GM23248 (cell line): Measurements from ENCODE around the gene TMEM107. TPM values are rescaled to one million over a fixed set of nuclear protein-coding genes. Genes with fewer than 3 reads are reported as not detected.
A peak's percentile ranks its signal among the peaks of the same experiment; 100 is the strongest.

Experiments used
- DNase-seq: peaks from one replicate; pipeline ENCODE4 v3.0.0-alpha.2; 2015
- H2AFZ ChIP-seq: fragments of 200-600 bp; sonication (generic); 2 replicates; pipeline ENCODE4 v1.6.1; 2016; ENCODE audit warnings: antibody characterized with exemption
- H3F3A ChIP-seq: fragments of 200-600 bp; sonication (generic); 2 replicates; pipeline ENCODE4 v1.6.1; 2016; ENCODE audit warnings: mild to moderate bottlenecking, antibody characterized with exemption, mixed run types; ENCODE audit not compliant: insufficient read depth
- H3K27ac ChIP-seq: fragments of 200-600 bp; sonication (generic); 2 replicates; pipeline ENCODE4 v1.5.1; 2016; ENCODE audit warnings: mild to moderate bottlenecking
- H3K27me3 ChIP-seq: fragments of 200-600 bp; sonication (generic); replicated peaks from 2 replicates; pipeline ENCODE4 v1.6.1; 2016; ENCODE audit warnings: mild to moderate bottlenecking; ENCODE audit not compliant: insufficient read depth
- H3K36me3 ChIP-seq: fragments of 200-600 bp; sonication (generic); 2 replicates; pipeline ENCODE4 v1.6.1; 2016; ENCODE audit warnings: low read depth, mild to moderate bottlenecking
- H3K4me1 ChIP-seq: fragments of 200-600 bp; sonication (generic); 2 replicates; pipeline ENCODE4 v1.6.1; 2016; ENCODE audit warnings: mild to moderate bottlenecking; ENCODE audit not compliant: insufficient read depth
- H3K4me2 ChIP-seq: fragments of 200-600 bp; sonication (generic); one replicate; pipeline ENCODE4 v1.6.1; 2016; ENCODE audit warnings: mild to moderate bottlenecking; ENCODE audit not compliant: unreplicated experiment
- H3K4me3 ChIP-seq: fragments of 200-600 bp; sonication (generic); 2 replicates; pipeline ENCODE4 v1.5.1; 2016; ENCODE audit warnings: mild to moderate bottlenecking
- H3K79me2 ChIP-seq: fragments of 200-600 bp; sonication (generic); 2 replicates; pipeline ENCODE4 v1.6.1; 2016; ENCODE audit warnings: mild to moderate bottlenecking; ENCODE audit not compliant: insufficient read depth
- H3K9ac ChIP-seq: fragments of 200-600 bp; sonication (generic); 2 replicates; pipeline ENCODE4 v1.6.1; 2016; ENCODE audit warnings: mild to moderate bottlenecking
- H3K9me2 ChIP-seq: fragments of 200-600 bp; sonication (generic); 2 replicates; pipeline ENCODE4 v1.6.1; 2016; ENCODE audit warnings: mixed run types, mild to moderate bottlenecking, moderate library complexity; ENCODE audit not compliant: insufficient read depth
- H3K9me3 ChIP-seq: fragments of 200-600 bp; sonication (generic); one replicate; pipeline ENCODE4 v1.6.1; 2017; ENCODE audit warnings: low read depth
- H4K20me1 ChIP-seq: fragments of 200-600 bp; sonication (generic); 2 replicates; pipeline ENCODE4 v1.6.0; 2016; ENCODE audit not compliant: insufficient read depth
- EZH2 ChIP-seq: fragments of 200-600 bp; sonication (generic); IDR thresholded peaks from 2 replicates; pipeline ENCODE4 v1.6.1; 2018; ENCODE audit warnings: antibody characterized with exemption, mild to moderate bottlenecking; ENCODE audit not compliant: insufficient read depth, poor library complexity, severe bottlenecking
- EZH2phosphoT487 ChIP-seq: fragments of 200-600 bp; sonication (generic); IDR thresholded peaks from 2 replicates; pipeline ENCODE4 v1.6.1; 2018; ENCODE audit warnings: antibody characterized with exemption, moderate library complexity, mild to moderate bottlenecking, low read depth; ENCODE audit not compliant: insufficient read depth
- WGBS, 2 experiments: methylation state at CpG; one replicate each; pipeline ENCODE4 v1.1.6; 2015 to 2017; ENCODE audit warnings: low lambda C conversion rate in 2 of 2, low coverage in 1 of 2; ENCODE audit errors: missing lambda C conversion rate in 2 of 2; 5-methylcytosine and 5-hydroxymethylcytosine counted together
- in situ Hi-C: fragments of 300-500 bp; cut with MboI; formaldehyde crosslinking; loops from 2 replicates; pipeline ENCODE4 v1.15.0; 2020
- polyA plus RNA-seq: library from polyadenylated mRNA; unstranded; fragments of >200 nt; fragmentation: Nextera tagmentation; extraction: Ambion mirVana; gene quantifications from 2 replicates; pipeline ENCODE4 v1.2.1, GENCODE V29; 2016
- total RNA-seq: library from RNA; depleted of rRNA; stranded (reverse); fragments of >200 nt; shearing (Covaris generic); gene quantifications from 2 replicates; pipeline ENCODE4 v1.2.3, GENCODE V29; 2014; rRNA removed

TMEM107 gene
- total RNA-seq (11.6 TPM in 2 replicates), polyA plus RNA-seq (20.6 and 20.9 TPM in 2 replicates)

- in situ Hi-C loops, result no loop called here
- Histone ChIP-seq H3K27me3 (no peaks in the 10 kb centered on the region), H3F3A (peaks cover 20% of the 10 kb centered on the region), H3K27ac (peak within 1 kb of the TSS; percentile 64), H3K4me3 (peak within 1 kb of the TSS; percentile 89), H3K36me3 (no peaks in the 10 kb centered on the region), H3K79me2 (peaks cover 13% of the 10 kb centered on the region), H2AFZ (peak within 1 kb of the TSS; percentile 97), H3K9me3 (no peaks in the 10 kb centered on the region), H3K4me2 (peak within 1 kb of the TSS; percentile 98), H3K4me1 (peaks cover 14% of the 10 kb centered on the region; the same call in 1 of the 2 replicates), H3K9me2 (no peaks in the 10 kb centered on the region), H3K9ac (peak within 1 kb of the TSS; percentile 89), H4K20me1 (no peaks in the 10 kb centered on the region)
- no peak for TF ChIP-seq EZH2phosphoT487
- TF ChIP-seq EZH2, result no peak
- peak; percentile 96 for DNase-seq
- WGBS, 2 experiments, result 2% methylated on average over 44 to 53 of the region's 56 CpGs
These were observed at the start of gene TMEM107 for GRCh38 chr17:8176197-8176940. TMEM107 (minus strand) TSS chr17:8176380; CDS start chr17:8176286, 94 bp downstream.

- 83% methylated on average over 26 of the region's 26 CpGs for WGBS, 2 experiments
These were observed 49.0 kb upstream of the TMEM107 start for GRCh38 chr17:8224891-8225812.

GRCh38 chr17:8223356-8224126 is 47.4 kb upstream of the TMEM107 start:
- peaks cover 17% of the 10 kb centered on the region; the same call in 1 of the 2 replicates for H3K4me1 ChIP-seq
- H3K4me2 ChIP-seq, result peak overlapping the region; percentile 94
- no peaks in the 10 kb centered on the region for H3K9me3 ChIP-seq
- 3 to 4% methylated on average over 27 of the region's 27 CpGs for WGBS, 2 experiments
- peak overlapping the region; percentile 83 for H2AFZ ChIP-seq
- peak; percentile 71 for DNase-seq
- peak overlapping the region; percentile 86 for H3K4me3 ChIP-seq
- in situ Hi-C loops, result no loop called here
- H3K9me2 ChIP-seq, result no peaks in the 10 kb centered on the region
- H3K79me2 ChIP-seq, result no peaks in the 10 kb centered on the region
- no peak for TF ChIP-seq EZH2
- no peak for TF ChIP-seq EZH2phosphoT487
- peaks cover 57% of the 10 kb centered on the region for H3F3A ChIP-seq
- no peaks in the 10 kb centered on the region for H3K27me3 ChIP-seq
- H3K9ac ChIP-seq, result peak overlapping the region; percentile 92
- H4K20me1 ChIP-seq, result no peaks in the 10 kb centered on the region
- no peaks in the 10 kb centered on the region for H3K36me3 ChIP-seq
- H3K27ac ChIP-seq, result peak overlapping the region; percentile 94

More at GRCh38 chr17:8224891-8225812, 49.0 kb upstream of the TMEM107 start:
- no peak overlapping the region for H2AFZ ChIP-seq
- in situ Hi-C loops, result no loop called here
- H3K9ac ChIP-seq, result no peak overlapping the region
- H3F3A ChIP-seq, result peaks cover 48% of the 10 kb centered on the region
- H3K27me3 ChIP-seq, result no peaks in the 10 kb centered on the region
- no peak for DNase-seq
- H3K9me3 ChIP-seq, result no peaks in the 10 kb centered on the region
- H4K20me1 ChIP-seq, result no peaks in the 10 kb centered on the region
- H3K4me2 ChIP-seq, result no peak overlapping the region
- no peak overlapping the region for H3K4me3 ChIP-seq
- H3K9me2 ChIP-seq, result no peaks in the 10 kb centered on the region
- TF ChIP-seq EZH2 (no peak), EZH2phosphoT487 (no peak)
- no peaks in the 10 kb centered on the region for H3K36me3 ChIP-seq
- no peak overlapping the region for H3K27ac ChIP-seq
- H3K79me2 ChIP-seq, result no peaks in the 10 kb centered on the region
- peaks cover 14% of the 10 kb centered on the region; the same call in 1 of the 2 replicates for H3K4me1 ChIP-seq
